ENCODE results near the gene LAMB1. TPM values are rescaled to one million over a fixed set of nuclear protein-coding genes. Genes with fewer than 3 reads are reported as not detected.

Gene LAMB1
- total RNA-seq, 2 experiments from 2014 or later: 0.17 TPM; not detected in 1

DNA sequence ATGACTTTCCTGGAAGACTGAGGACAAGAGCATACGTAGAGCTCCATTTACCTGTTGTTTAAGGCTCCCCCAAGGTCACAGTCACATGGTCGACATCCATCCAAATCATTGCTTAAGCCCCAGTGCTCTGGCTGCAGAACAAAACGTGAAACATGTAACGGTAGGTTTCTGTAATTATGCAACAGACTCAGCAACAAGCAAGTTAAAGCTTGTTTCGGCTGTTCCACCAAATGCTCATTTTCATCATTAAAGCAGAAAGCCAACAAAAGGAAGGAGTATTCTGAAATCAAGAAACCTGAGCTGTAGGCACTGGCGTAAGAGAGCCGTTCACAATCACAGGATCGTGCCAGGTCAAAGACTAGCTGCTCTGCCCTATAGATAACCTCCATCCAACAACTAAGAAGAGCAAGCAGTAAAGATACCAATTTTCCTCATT lies 30.0 kb downstream of the LAMB1 start:
- Histone ChIP-seq H2AFZ (ENCODE audit: low read length) (no peak overlapping the region), H4K20me1 (ENCODE audit: insufficient read depth, low read length) (no peaks in the 10 kb centered on the region), H3K9me2 (ENCODE audit: insufficient read depth, low read length) (no peaks in the 10 kb centered on the region), H3K9me3 (ENCODE audit: low read length) (no peaks in the 10 kb centered on the region), H3K27ac (ENCODE audit: low read depth, low read length, poor library complexity, severe bottlenecking) (no peak overlapping the region), H3K4me2 (ENCODE audit: low read length) (no peak overlapping the region), H3K79me2 (ENCODE audit: insufficient read depth, low read depth, low read length) (no peaks in the 10 kb centered on the region), H3K36me3 (ENCODE audit: insufficient read depth, low read length) (no peaks in the 10 kb centered on the region), H3K4me3 (ENCODE audit: low read depth, low read length, poor library complexity, severe bottlenecking) (no peak overlapping the region), H3K4me1 (ENCODE audit: insufficient read depth, low read length, poor library complexity, severe bottlenecking) (no peaks in the 10 kb centered on the region)
- no TSS peak for BruUV-seq (replicated peaks)
- DNase-seq (ENCODE audit: low spot score): no peak
- ChIA-PET CTCF (ENCODE audit: unreplicated experiment) (no interaction called here), POLR2A (interaction anchor here (1.1 kb wide), 1 partner anchor 9 kb away, joined by 3 read pairs; no protein-coding TSS in a partner anchor)
- intact Hi-C loops (cut with micrococcal nuclease; ENCODE audit: unreplicated experiment): no loop called here
- TF ChIP-seq, protein P1, sequence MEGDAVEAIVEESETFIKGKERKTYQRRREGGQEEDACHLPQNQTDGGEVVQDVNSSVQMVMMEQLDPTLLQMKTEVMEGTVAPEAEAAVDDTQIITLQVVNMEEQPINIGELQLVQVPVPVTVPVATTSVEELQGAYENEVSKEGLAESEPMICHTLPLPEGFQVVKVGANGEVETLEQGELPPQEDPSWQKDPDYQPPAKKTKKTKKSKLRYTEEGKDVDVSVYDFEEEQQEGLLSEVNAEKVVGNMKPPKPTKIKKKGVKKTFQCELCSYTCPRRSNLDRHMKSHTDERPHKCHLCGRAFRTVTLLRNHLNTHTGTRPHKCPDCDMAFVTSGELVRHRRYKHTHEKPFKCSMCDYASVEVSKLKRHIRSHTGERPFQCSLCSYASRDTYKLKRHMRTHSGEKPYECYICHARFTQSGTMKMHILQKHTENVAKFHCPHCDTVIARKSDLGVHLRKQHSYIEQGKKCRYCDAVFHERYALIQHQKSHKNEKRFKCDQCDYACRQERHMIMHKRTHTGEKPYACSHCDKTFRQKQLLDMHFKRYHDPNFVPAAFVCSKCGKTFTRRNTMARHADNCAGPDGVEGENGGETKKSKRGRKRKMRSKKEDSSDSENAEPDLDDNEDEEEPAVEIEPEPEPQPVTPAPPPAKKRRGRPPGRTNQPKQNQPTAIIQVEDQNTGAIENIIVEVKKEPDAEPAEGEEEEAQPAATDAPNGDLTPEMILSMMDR (conservative IDR thresholded peaks at IDR 0.05; ENCODE audit: low read length): no peak

DNA sequence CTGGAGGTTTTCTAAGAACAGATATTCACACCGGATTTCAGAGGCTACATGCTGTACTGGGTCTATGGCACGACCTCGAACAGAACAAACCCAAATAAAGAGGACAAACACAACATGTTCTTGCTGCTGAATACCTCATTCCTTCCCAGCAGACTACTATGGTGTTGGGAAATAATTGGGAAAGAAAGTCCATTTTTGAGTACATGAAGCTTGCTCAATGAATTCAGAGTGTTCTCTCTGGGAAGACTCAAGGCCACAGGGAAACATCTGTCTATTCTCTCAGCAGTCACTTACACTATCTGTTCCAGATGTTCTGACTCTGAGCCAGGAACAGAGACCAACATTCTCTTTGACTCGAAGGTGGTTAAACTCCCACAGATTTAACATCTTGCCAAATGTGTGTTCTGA lies 30.9 kb downstream of the LAMB1 start:
- no peak for TF ChIP-seq EZH2phosphoT487 (IDR thresholded peaks at IDR 0.05; ENCODE audit: borderline replicate concordance, low read depth, low read length)
- TF ChIP-seq, protein P1 (conservative IDR thresholded peaks at IDR 0.05; ENCODE audit: low read length): no peak
- Histone ChIP-seq H4K20me1 (ENCODE audit: insufficient read depth, low read length) (no peaks in the 10 kb centered on the region), H3K4me3 (ENCODE audit: low read depth, low read length, poor library complexity, severe bottlenecking) (no peak overlapping the region), H2AFZ (ENCODE audit: low read length) (no peak overlapping the region), H3K27ac (ENCODE audit: low read depth, low read length, poor library complexity, severe bottlenecking) (no peak overlapping the region), H3K4me1 (ENCODE audit: insufficient read depth, low read length, poor library complexity, severe bottlenecking) (no peaks in the 10 kb centered on the region), H3K9me3 (ENCODE audit: low read length) (no peaks in the 10 kb centered on the region), H3K79me2 (ENCODE audit: insufficient read depth, low read depth, low read length) (no peaks in the 10 kb centered on the region), H3K9me2 (ENCODE audit: insufficient read depth, low read length) (no peaks in the 10 kb centered on the region), H3K36me3 (ENCODE audit: insufficient read depth, low read length) (no peaks in the 10 kb centered on the region), H3K4me2 (ENCODE audit: low read length) (no peak overlapping the region)
- BruUV-seq (replicated peaks): no TSS peak
- intact Hi-C loops (cut with micrococcal nuclease; ENCODE audit: unreplicated experiment): no loop called here
- ChIA-PET POLR2A (no interaction called here), CTCF (ENCODE audit: unreplicated experiment) (no interaction called here)
- DNase-seq (ENCODE audit: low spot score): no peak

DNA sequence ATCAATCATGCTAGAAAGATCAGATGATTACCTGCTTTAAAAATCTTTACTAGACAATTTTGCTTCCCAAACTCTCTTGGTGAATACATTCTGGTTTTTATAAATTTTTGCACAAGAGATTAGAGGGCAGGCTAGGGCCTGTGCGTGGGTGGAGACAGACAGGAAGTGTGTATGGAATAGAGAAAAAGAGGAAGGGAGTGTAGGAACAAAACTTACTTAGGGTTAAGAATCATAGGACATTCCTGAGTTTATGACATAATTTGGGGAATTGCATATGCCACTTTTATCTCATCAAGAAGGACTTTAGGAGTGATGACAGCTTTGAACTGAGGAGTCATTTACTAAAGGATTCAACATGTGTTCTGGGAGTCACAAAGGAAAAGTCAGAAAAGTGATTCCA lies 31.3 kb downstream of the LAMB1 start:
- no peak overlapping the region for H2AFZ ChIP-seq (ENCODE audit: low read length)
- no peak overlapping the region for H3K4me2 ChIP-seq (ENCODE audit: low read length)
- no peaks in the 10 kb centered on the region for H3K9me3 ChIP-seq (ENCODE audit: low read length)
- no peak overlapping the region for H3K27ac ChIP-seq (ENCODE audit: low read depth, low read length, poor library complexity, severe bottlenecking)
- H3K4me1 ChIP-seq (ENCODE audit: insufficient read depth, low read length, poor library complexity, severe bottlenecking): no peaks in the 10 kb centered on the region
- intact Hi-C loops (cut with micrococcal nuclease; ENCODE audit: unreplicated experiment): no loop called here
- H4K20me1 ChIP-seq (ENCODE audit: insufficient read depth, low read length): no peaks in the 10 kb centered on the region
- no peaks in the 10 kb centered on the region for H3K36me3 ChIP-seq (ENCODE audit: insufficient read depth, low read length)
- ChIA-PET POLR2A (interaction anchor here (0.6 kb wide), 1 partner anchor 1523 kb away, joined by 3 read pairs; no protein-coding TSS in a partner anchor), CTCF (ENCODE audit: unreplicated experiment) (no interaction called here)
- DNase-seq (ENCODE audit: low spot score): no peak
- no TSS peak for BruUV-seq (replicated peaks)
- TF ChIP-seq EZH2phosphoT487 (IDR thresholded peaks at IDR 0.05; ENCODE audit: borderline replicate concordance, low read depth, low read length): no peak
- no peaks in the 10 kb centered on the region for H3K79me2 ChIP-seq (ENCODE audit: insufficient read depth, low read depth, low read length)
- H3K4me3 ChIP-seq (ENCODE audit: low read depth, low read length, poor library complexity, severe bottlenecking): no peak overlapping the region
- no peaks in the 10 kb centered on the region for H3K9me2 ChIP-seq (ENCODE audit: insufficient read depth, low read length)
